ENCODE results near the gene CYFIP2.
A peak's percentile ranks its signal among the peaks of the same experiment; 100 is the strongest.

Gene CYFIP2

GRCh38 chr5:157289164-157289819 is 23.4 kb downstream of the CYFIP2 start:
- no peak overlapping the region for H3K4me3 ChIP-seq (replicated peaks; ENCODE audit: insufficient read depth, low read length)
- DNase-seq (ENCODE audit: low read depth in 1 of 2, low spot score in 1 of 2) = no peak
- no peaks in the 10 kb centered on the region for H3K27me3 ChIP-seq (ENCODE audit: insufficient read depth, poor library complexity, severe bottlenecking)
- TF ChIP-seq, protein P1, sequence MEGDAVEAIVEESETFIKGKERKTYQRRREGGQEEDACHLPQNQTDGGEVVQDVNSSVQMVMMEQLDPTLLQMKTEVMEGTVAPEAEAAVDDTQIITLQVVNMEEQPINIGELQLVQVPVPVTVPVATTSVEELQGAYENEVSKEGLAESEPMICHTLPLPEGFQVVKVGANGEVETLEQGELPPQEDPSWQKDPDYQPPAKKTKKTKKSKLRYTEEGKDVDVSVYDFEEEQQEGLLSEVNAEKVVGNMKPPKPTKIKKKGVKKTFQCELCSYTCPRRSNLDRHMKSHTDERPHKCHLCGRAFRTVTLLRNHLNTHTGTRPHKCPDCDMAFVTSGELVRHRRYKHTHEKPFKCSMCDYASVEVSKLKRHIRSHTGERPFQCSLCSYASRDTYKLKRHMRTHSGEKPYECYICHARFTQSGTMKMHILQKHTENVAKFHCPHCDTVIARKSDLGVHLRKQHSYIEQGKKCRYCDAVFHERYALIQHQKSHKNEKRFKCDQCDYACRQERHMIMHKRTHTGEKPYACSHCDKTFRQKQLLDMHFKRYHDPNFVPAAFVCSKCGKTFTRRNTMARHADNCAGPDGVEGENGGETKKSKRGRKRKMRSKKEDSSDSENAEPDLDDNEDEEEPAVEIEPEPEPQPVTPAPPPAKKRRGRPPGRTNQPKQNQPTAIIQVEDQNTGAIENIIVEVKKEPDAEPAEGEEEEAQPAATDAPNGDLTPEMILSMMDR (IDR thresholded peaks at IDR 0.05; ENCODE audit: insufficient read depth, low read length) = no peak
- TF ChIP-seq REST (IDR thresholded peaks at IDR 0.05; ENCODE audit: insufficient replicate concordance, low read depth) = no peak
- TF ChIP-seq SPI1 (IDR thresholded peaks at IDR 0.05; ENCODE audit: borderline replicate concordance, low read depth) = no peak
- TF ChIP-seq POLR2AphosphoS5 (IDR thresholded peaks at IDR 0.05; ENCODE audit: low read depth) = no peak
- no peak for TF ChIP-seq GABPA (IDR thresholded peaks at IDR 0.05; ENCODE audit: low read depth)
- H3K27ac ChIP-seq (replicated peaks) = no peak overlapping the region

- DNase-seq (ENCODE audit: low read depth in 1 of 2, low spot score in 1 of 2) = no peak
- H3K4me3 ChIP-seq (replicated peaks; ENCODE audit: insufficient read depth, low read length) = no peak overlapping the region
- H3K27ac ChIP-seq (replicated peaks) = no peak overlapping the region
- TF ChIP-seq POLR2AphosphoS5 (IDR thresholded peaks at IDR 0.05; ENCODE audit: low read depth) (no peak), SPI1 (IDR thresholded peaks at IDR 0.05; ENCODE audit: borderline replicate concordance, low read depth) (no peak), REST (IDR thresholded peaks at IDR 0.05; ENCODE audit: insufficient replicate concordance, low read depth) (no peak), GABPA (IDR thresholded peaks at IDR 0.05; ENCODE audit: low read depth) (no peak)
- TF ChIP-seq, protein P1 (IDR thresholded peaks at IDR 0.05; ENCODE audit: insufficient read depth, low read length) = no peak
- H3K27me3 ChIP-seq (ENCODE audit: insufficient read depth, poor library complexity, severe bottlenecking) = no peaks in the 10 kb centered on the region
Observed at GRCh38 chr5:157290156-157290980, 24.4 kb downstream of the CYFIP2 start.

- peak in 1 of 2 experiments; percentile 72 for DNase-seq (ENCODE audit: low read depth in 1 of 2, low spot score in 1 of 2)
- TF ChIP-seq SPI1 (IDR thresholded peaks at IDR 0.05; ENCODE audit: borderline replicate concordance, low read depth) (peak; percentile 94), REST (IDR thresholded peaks at IDR 0.05; ENCODE audit: insufficient replicate concordance, low read depth) (no peak), POLR2AphosphoS5 (IDR thresholded peaks at IDR 0.05; ENCODE audit: low read depth) (0 out of 2 replicates have a peak, but pooled peaks have one; percentile 26)
- Histone ChIP-seq H3K27ac (replicated peaks) (no peak overlapping the region), H3K4me3 (replicated peaks; ENCODE audit: insufficient read depth, low read length) (no peak overlapping the region), H3K27me3 (ENCODE audit: insufficient read depth, poor library complexity, severe bottlenecking) (no peaks in the 10 kb centered on the region)
Observed at GRCh38 chr5:157290981-157291711, 25.2 kb downstream of the CYFIP2 start.

Data from HL-60 (cell line).